ENCODE data around the gene MTRF1L.

The MTRF1L gene

DNA sequence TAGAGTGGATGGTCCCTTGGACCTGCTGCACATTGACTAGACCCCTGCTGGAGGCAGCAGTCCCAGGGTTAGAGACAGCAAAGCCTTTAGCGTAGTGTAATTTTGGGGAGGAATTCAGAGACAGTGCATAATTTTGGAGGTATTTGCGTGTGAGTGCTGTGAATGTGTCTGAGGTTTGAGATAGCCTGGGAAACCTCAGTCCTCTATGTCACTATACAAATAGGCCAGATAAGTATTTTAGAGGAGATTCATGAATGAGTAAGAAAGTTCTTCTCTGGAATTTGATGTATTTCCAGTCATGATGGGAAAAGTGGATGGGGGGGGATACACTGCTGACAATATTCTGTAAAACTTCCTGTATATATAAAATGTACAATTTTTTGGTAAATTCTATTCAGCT lies 25.8 kb upstream of the MTRF1L start:
- H4K20me1 ChIP-seq (ENCODE audit: low read depth, low read length) = no peaks in the 10 kb centered on the region
- no peaks in the 10 kb centered on the region for H3K36me3 ChIP-seq (ENCODE audit: low read length)
- no peaks in the 10 kb centered on the region for H3K79me2 ChIP-seq (ENCODE audit: insufficient read depth, low read length)
- no peak overlapping the region for H3K4me2 ChIP-seq (ENCODE audit: low read depth, low read length, poor library complexity, severe bottlenecking)
- H3K27me3 ChIP-seq (ENCODE audit: low read length) = no peaks in the 10 kb centered on the region
- H3K4me3 ChIP-seq (ENCODE audit: insufficient read depth, low read length, poor library complexity, severe bottlenecking) = no peak overlapping the region
- H2AFZ ChIP-seq (ENCODE audit: low read depth, low read length, severe bottlenecking) = no peak overlapping the region
- no peak overlapping the region for H3K9ac ChIP-seq (ENCODE audit: low read length)
- no peaks in the 10 kb centered on the region for H3K9me3 ChIP-seq (ENCODE audit: insufficient read depth, low read length)
- no peaks in the 10 kb centered on the region for H3K9me2 ChIP-seq (replicated peaks; ENCODE audit: insufficient read depth, low read length)
- TF ChIP-seq CTCF (IDR thresholded peaks at IDR 0.05; ENCODE audit: insufficient read depth, low read length, poor library complexity, severe bottlenecking) (no peak), EZH2phosphoT487 (conservative IDR thresholded peaks at IDR 0.05; ENCODE audit: low read length) (no peak)
- H3K27ac ChIP-seq (ENCODE audit: low read depth, low read length) = no peak overlapping the region
- H3F3A ChIP-seq (ENCODE audit: insufficient read depth) = no peaks in the 10 kb centered on the region

DNA sequence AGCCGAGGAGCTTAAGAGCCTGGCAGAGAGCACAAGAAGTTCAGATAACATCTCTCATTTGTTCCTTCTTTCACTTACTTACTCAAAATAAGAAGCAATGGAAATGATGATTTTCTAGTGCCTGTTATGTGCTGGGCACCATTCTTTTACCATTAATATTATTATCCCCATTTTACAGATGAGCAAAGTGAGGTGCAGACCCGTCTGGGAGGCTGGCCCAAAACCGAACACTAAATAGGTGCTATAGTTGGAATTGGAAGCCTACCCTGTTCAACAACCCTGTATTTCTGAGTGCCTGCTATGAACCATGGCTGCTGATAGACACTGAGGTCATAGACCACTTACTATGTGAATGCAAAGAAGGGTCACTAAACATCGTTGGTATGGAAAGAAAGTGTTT lies 25.0 kb upstream of the MTRF1L start:
- Histone ChIP-seq H3F3A (ENCODE audit: insufficient read depth) (no peaks in the 10 kb centered on the region), H3K27me3 (ENCODE audit: low read length) (no peaks in the 10 kb centered on the region), H3K9ac (ENCODE audit: low read length) (no peak overlapping the region), H3K9me2 (replicated peaks; ENCODE audit: insufficient read depth, low read length) (no peaks in the 10 kb centered on the region), H3K4me3 (ENCODE audit: insufficient read depth, low read length, poor library complexity, severe bottlenecking) (no peak overlapping the region), H3K9me3 (ENCODE audit: insufficient read depth, low read length) (no peaks in the 10 kb centered on the region), H3K36me3 (ENCODE audit: low read length) (no peaks in the 10 kb centered on the region), H4K20me1 (ENCODE audit: low read depth, low read length) (no peaks in the 10 kb centered on the region), H3K4me2 (ENCODE audit: low read depth, low read length, poor library complexity, severe bottlenecking) (no peak overlapping the region), H2AFZ (ENCODE audit: low read depth, low read length, severe bottlenecking) (no peak overlapping the region), H3K27ac (ENCODE audit: low read depth, low read length) (no peak overlapping the region), H3K79me2 (ENCODE audit: insufficient read depth, low read length) (no peaks in the 10 kb centered on the region)
- TF ChIP-seq CTCF (IDR thresholded peaks at IDR 0.05; ENCODE audit: insufficient read depth, low read length, poor library complexity, severe bottlenecking) (no peak), EZH2phosphoT487 (conservative IDR thresholded peaks at IDR 0.05; ENCODE audit: low read length) (no peak)

DNA sequence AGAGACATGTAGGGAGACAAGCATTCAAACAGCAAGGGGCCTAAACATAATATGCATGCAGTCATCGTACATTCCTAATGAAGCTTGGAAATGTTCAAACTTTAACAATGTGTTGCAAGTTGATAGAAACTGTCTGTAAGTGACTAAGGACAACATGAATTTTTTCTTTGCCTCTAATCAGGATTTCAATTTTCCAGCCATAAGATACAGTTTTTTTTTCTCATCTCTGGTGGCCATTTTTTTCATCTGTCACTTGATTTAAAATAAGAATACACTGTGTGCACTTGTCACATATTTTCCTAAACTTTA lies 22.2 kb upstream of the MTRF1L start:
- Histone ChIP-seq H3K9me3 (ENCODE audit: insufficient read depth, low read length) (no peaks in the 10 kb centered on the region), H3K79me2 (ENCODE audit: insufficient read depth, low read length) (no peaks in the 10 kb centered on the region), H3F3A (ENCODE audit: insufficient read depth) (no peaks in the 10 kb centered on the region), H3K36me3 (ENCODE audit: low read length) (no peaks in the 10 kb centered on the region), H4K20me1 (ENCODE audit: low read depth, low read length) (no peaks in the 10 kb centered on the region), H3K27ac (ENCODE audit: low read depth, low read length) (no peak overlapping the region), H3K4me3 (ENCODE audit: insufficient read depth, low read length, poor library complexity, severe bottlenecking) (no peak overlapping the region), H3K4me2 (ENCODE audit: low read depth, low read length, poor library complexity, severe bottlenecking) (no peak overlapping the region), H3K9ac (ENCODE audit: low read length) (no peak overlapping the region), H3K9me2 (replicated peaks; ENCODE audit: insufficient read depth, low read length) (no peaks in the 10 kb centered on the region), H3K27me3 (ENCODE audit: low read length) (no peaks in the 10 kb centered on the region), H2AFZ (ENCODE audit: low read depth, low read length, severe bottlenecking) (no peak overlapping the region)
- peak; percentile 7 for TF ChIP-seq CTCF (IDR thresholded peaks at IDR 0.05; ENCODE audit: insufficient read depth, low read length, poor library complexity, severe bottlenecking)
- no peak for TF ChIP-seq EZH2phosphoT487 (conservative IDR thresholded peaks at IDR 0.05; ENCODE audit: low read length)

All from SU-DHL-6 (cell line).